Measurements from ENCODE around the gene AUTS2. TPM values are rescaled to one million over a fixed set of nuclear protein-coding genes. Genes with fewer than 3 reads are reported as not detected.

Gene AUTS2
- polyA plus RNA-seq, 3 donors, result 0.08 to 0.35 TPM; not detected in 1

DNA sequence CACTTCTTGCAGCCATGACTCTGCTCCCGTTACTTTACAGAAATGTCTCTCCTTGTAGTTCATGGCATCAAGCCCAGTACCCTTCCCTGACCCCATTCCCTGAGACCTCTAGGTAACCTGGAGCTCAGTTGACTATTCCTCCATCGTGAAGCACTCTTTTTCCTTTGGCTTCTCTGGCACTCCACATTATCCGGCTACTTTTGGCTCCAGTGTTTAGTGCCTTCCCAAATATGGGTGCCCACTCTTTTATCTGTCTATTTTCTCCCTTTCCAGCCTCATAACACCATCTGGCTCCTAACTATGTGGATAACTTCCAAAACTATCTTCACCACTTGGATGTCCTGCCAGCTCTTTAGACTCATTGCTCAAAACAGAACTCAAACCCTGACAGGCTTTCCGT is 788.9 kb downstream of the AUTS2 start:
- Histone ChIP-seq H2AFZ (ENCODE audit: insufficient read depth, low read depth, low read length, poor library complexity, severe bottlenecking) (no peak overlapping the region), H3K79me2 (ENCODE audit: insufficient read depth, low read length) (no peaks in the 10 kb centered on the region), H3K36me3 (replicated peaks in 1 of 2; ENCODE audit: control insufficient read depth in 1 of 2, insufficient read depth in 2 of 2, low read length in 2 of 2) (no peaks in the 10 kb centered on the region), H4K20me1 (ENCODE audit: insufficient read depth, low read length) (no peaks in the 10 kb centered on the region), H3K4me2 (replicated peaks; ENCODE audit: extremely low read depth, low read length, poor library complexity, severe bottlenecking) (no peak overlapping the region), H3K4me3 (replicated peaks in 1 of 3; ENCODE audit: low read depth in 2 of 3, low read length in 3 of 3) (no peak overlapping the region), H3K27me3 (ENCODE audit: control insufficient read depth in 2 of 2, insufficient read depth in 2 of 2, low read length in 2 of 2) (no peaks in the 10 kb centered on the region), H3K27ac (ENCODE audit: low read depth in 1 of 2, low read length in 2 of 2) (no peak overlapping the region), H3K4me1 (ENCODE audit: control insufficient read depth in 1 of 2, insufficient read depth in 2 of 2, low read length in 2 of 2) (no peaks in the 10 kb centered on the region), H3K9me3 (replicated peaks in 1 of 2; ENCODE audit: control insufficient read depth in 1 of 2, insufficient read depth in 1 of 2, low read length in 2 of 2) (no peaks in the 10 kb centered on the region), H3K9ac (ENCODE audit: insufficient read depth, low read length, poor library complexity, severe bottlenecking) (no peak overlapping the region)
- DNase-seq, result no peak
- Mint-ChIP-seq H3K4me3 (no peak overlapping the region), H3K4me1 (no peaks in the 10 kb centered on the region), H3K36me3 (no peaks in the 10 kb centered on the region), H3K9me3 (peaks cover 0 to 2% (median 0%) of the 10 kb centered on the region in 7 donors), H3K27ac (no peak overlapping the region), H3K27me3 (ENCODE audit: low read depth in 3 of 3) (no peaks in the 10 kb centered on the region)
- intact Hi-C loops (cut with micrococcal nuclease), result no loop called here
- TF ChIP-seq, protein P1, sequence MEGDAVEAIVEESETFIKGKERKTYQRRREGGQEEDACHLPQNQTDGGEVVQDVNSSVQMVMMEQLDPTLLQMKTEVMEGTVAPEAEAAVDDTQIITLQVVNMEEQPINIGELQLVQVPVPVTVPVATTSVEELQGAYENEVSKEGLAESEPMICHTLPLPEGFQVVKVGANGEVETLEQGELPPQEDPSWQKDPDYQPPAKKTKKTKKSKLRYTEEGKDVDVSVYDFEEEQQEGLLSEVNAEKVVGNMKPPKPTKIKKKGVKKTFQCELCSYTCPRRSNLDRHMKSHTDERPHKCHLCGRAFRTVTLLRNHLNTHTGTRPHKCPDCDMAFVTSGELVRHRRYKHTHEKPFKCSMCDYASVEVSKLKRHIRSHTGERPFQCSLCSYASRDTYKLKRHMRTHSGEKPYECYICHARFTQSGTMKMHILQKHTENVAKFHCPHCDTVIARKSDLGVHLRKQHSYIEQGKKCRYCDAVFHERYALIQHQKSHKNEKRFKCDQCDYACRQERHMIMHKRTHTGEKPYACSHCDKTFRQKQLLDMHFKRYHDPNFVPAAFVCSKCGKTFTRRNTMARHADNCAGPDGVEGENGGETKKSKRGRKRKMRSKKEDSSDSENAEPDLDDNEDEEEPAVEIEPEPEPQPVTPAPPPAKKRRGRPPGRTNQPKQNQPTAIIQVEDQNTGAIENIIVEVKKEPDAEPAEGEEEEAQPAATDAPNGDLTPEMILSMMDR (IDR thresholded peaks at IDR 0.05), result no peak
- 84% methylated on average over 4 of the region's 4 CpGs for WGBS (ENCODE audit: insufficient coverage)

DNA sequence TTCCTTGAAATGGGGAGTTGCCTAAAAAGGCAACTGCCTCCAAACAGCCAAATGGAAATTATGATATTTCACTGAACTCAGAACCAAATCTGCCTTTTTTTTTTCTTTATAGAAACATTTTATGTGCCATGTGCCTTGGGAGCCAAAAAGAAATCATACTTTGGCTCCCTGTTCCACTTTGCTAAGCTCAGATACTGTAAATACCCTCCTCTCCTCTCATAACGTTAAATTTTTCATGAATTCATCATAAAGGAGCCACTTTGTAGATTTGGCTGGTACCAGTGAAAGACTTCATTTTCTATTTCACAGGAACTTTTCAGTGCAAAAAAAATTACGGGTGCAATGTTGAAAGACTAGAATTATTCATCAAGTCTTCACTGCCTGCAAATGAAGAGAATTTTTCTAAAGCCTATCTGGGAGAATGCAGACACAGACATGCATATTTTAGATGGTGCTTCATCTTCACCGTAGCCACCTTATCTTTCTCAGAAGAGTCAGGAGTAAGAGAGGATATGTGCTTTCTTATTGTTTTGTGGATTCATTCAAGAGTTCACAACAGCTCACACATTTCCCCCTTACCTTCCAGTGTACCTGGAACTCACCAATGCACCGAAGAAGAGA is 791.4 kb downstream of the AUTS2 start:
- H3K27me3 ChIP-seq (ENCODE audit: control insufficient read depth in 2 of 2, insufficient read depth in 2 of 2, low read length in 2 of 2), result no peaks in the 10 kb centered on the region
- no peak overlapping the region for H3K27ac ChIP-seq (ENCODE audit: low read depth in 1 of 2, low read length in 2 of 2)
- H3K4me3 ChIP-seq (replicated peaks in 1 of 3; ENCODE audit: low read depth in 2 of 3, low read length in 3 of 3), result no peak overlapping the region
- no peak overlapping the region for H3K4me2 ChIP-seq (replicated peaks; ENCODE audit: extremely low read depth, low read length, poor library complexity, severe bottlenecking)
- TF ChIP-seq, protein P1 (IDR thresholded peaks at IDR 0.05), result no peak
- no peak overlapping the region for H3K9ac ChIP-seq (ENCODE audit: insufficient read depth, low read length, poor library complexity, severe bottlenecking)
- H3K36me3 Mint-ChIP-seq, result no peaks in the 10 kb centered on the region
- peaks cover 0 to 2% (median 0%) of the 10 kb centered on the region in 7 donors for H3K9me3 Mint-ChIP-seq
- WGBS (ENCODE audit: insufficient coverage), result 100% methylated on average over 1 of the region's 4 CpGs
- no peaks in the 10 kb centered on the region for H3K79me2 ChIP-seq (ENCODE audit: insufficient read depth, low read length)
- intact Hi-C loops (cut with micrococcal nuclease), result no loop called here
- H3K27ac Mint-ChIP-seq, result no peak overlapping the region
- no peaks in the 10 kb centered on the region for H3K9me3 ChIP-seq (replicated peaks in 1 of 2; ENCODE audit: control insufficient read depth in 1 of 2, insufficient read depth in 1 of 2, low read length in 2 of 2)
- no peak for DNase-seq
- H3K4me1 ChIP-seq (ENCODE audit: control insufficient read depth in 1 of 2, insufficient read depth in 2 of 2, low read length in 2 of 2), result no peaks in the 10 kb centered on the region
- no peaks in the 10 kb centered on the region for H3K36me3 ChIP-seq (replicated peaks in 1 of 2; ENCODE audit: control insufficient read depth in 1 of 2, insufficient read depth in 2 of 2, low read length in 2 of 2)
- no peaks in the 10 kb centered on the region for H4K20me1 ChIP-seq (ENCODE audit: insufficient read depth, low read length)
- no peak overlapping the region for H2AFZ ChIP-seq (ENCODE audit: insufficient read depth, low read depth, low read length, poor library complexity, severe bottlenecking)
- no peaks in the 10 kb centered on the region for H3K4me1 Mint-ChIP-seq
- no peaks in the 10 kb centered on the region for H3K27me3 Mint-ChIP-seq (ENCODE audit: low read depth in 3 of 3)
- H3K4me3 Mint-ChIP-seq, result no peak overlapping the region

Data from CD14-positive monocyte (primary cell).